GM23338 (cell line): ENCODE results near the gene RIOK1. TPM values are rescaled to one million over a fixed set of nuclear protein-coding genes. Genes with fewer than 3 reads are reported as not detected.
"Not testable (repeated sequence)": the region's sequence is repeated elsewhere in the genome, so short reads cannot be mapped to it uniquely, and the experiment has no call there.

Experiments used
- ATAC-seq: fragments of 200-7000 bp; cut with Tn5 transposase; 3 replicates; pipeline ENCODE4 v1.9.1; 2020
- DNase-seq: peaks from one replicate; pipeline ENCODE4 v3.0.0-alpha.2; 2015; ENCODE audit warnings: low spot score
- H2AFZ ChIP-seq: fragments of 200-600 bp; sonication (generic); 2 replicates; pipeline ENCODE4 v1.8.0; 2016; ENCODE audit warnings: antibody characterized with exemption, mild to moderate bottlenecking, moderate library complexity
- H3F3A ChIP-seq: fragments of 200-600 bp; sonication (generic); replicated peaks from 2 replicates; pipeline ENCODE4 v1.8.0; 2017; ENCODE audit warnings: antibody characterized with exemption, mixed run types, low read depth
- H3K27ac ChIP-seq: fragments of 200-600 bp; sonication (generic); 2 replicates; pipeline ENCODE4 v1.6.1; 2016; ENCODE audit warnings: low read depth
- H3K27me3 ChIP-seq: fragments of 200-600 bp; sonication (generic); 2 replicates; pipeline ENCODE4 v1.8.0; 2016; ENCODE audit warnings: mild to moderate bottlenecking, mixed run types, moderate library complexity; ENCODE audit not compliant: insufficient read depth
- H3K36me3 ChIP-seq: fragments of 200-600 bp; sonication (generic); 2 replicates; pipeline ENCODE4 v1.8.0; 2016; ENCODE audit warnings: mild to moderate bottlenecking; ENCODE audit not compliant: insufficient read depth
- H3K4me1 ChIP-seq: fragments of 200-600 bp; sonication (generic); 2 replicates; pipeline ENCODE4 v1.8.0; 2016; ENCODE audit warnings: mild to moderate bottlenecking, moderate library complexity; ENCODE audit not compliant: insufficient read depth
- H3K4me2 ChIP-seq: fragments of 200-600 bp; sonication (generic); 2 replicates; pipeline ENCODE4 v1.7.1; 2017; ENCODE audit warnings: mixed run types
- H3K4me3 ChIP-seq: fragments of 200-600 bp; sonication (generic); 2 replicates; pipeline ENCODE4 v1.6.1; 2016; ENCODE audit warnings: mixed run types
- H3K79me2 ChIP-seq: fragments of 200-600 bp; sonication (generic); replicated peaks from 2 replicates; pipeline ENCODE4 v1.8.0; 2017; ENCODE audit warnings: mild to moderate bottlenecking; ENCODE audit not compliant: insufficient read depth
- H3K9me2 ChIP-seq: fragments of 200-600 bp; sonication (generic); 2 replicates; pipeline ENCODE4 v1.8.0; 2017; ENCODE audit not compliant: insufficient read depth
- H4K20me1 ChIP-seq: fragments of 200-600 bp; sonication (generic); replicated peaks from 2 replicates; pipeline ENCODE4 v1.8.0; 2017; ENCODE audit warnings: mild to moderate bottlenecking; ENCODE audit not compliant: insufficient read depth
- H3K27ac Mint-ChIP-seq: 2 replicates; pipeline ENCODE4 v1.8.0; 2020; ENCODE audit warnings: inconsistent platforms, mild to moderate bottlenecking, moderate library complexity, mixed read lengths
- H3K27me3 Mint-ChIP-seq: 3 replicates; pipeline ENCODE4 v1.8.0; 2022; ENCODE audit warnings: low read depth, mild to moderate bottlenecking, moderate library complexity, mixed read lengths, inconsistent platforms; ENCODE audit not compliant: insufficient read depth, poor library complexity
- H3K36me3 Mint-ChIP-seq: 3 replicates; pipeline ENCODE4 v1.8.0; 2021; ENCODE audit warnings: low read depth, mild to moderate bottlenecking, inconsistent platforms, moderate library complexity, mixed read lengths
- H3K4me1 Mint-ChIP-seq: 3 replicates; pipeline ENCODE4 v1.8.0; 2020; ENCODE audit warnings: mild to moderate bottlenecking, inconsistent platforms, mixed read lengths
- H3K4me3 Mint-ChIP-seq: 3 replicates; pipeline ENCODE4 v1.8.0; 2021; ENCODE audit warnings: moderate library complexity, mild to moderate bottlenecking, inconsistent platforms, mixed read lengths
- H3K9me3 Mint-ChIP-seq: 3 replicates; pipeline ENCODE4 v1.8.0; 2020; ENCODE audit warnings: moderate library complexity, mild to moderate bottlenecking, inconsistent platforms, mixed read lengths
- ZNF114 ChIP-seq: fragments of 250-450 bp; sonication (Bioruptor Pico); IDR thresholded peaks from 2 replicates; pipeline ENCODE4 v1.5.0; 2020; ENCODE audit warnings: mild to moderate bottlenecking, moderate library complexity
- ZNF462 ChIP-seq: fragments of 250-450 bp; sonication (Bioruptor Pico); IDR thresholded peaks from 2 replicates; pipeline ENCODE4 v1.5.0; 2020; ENCODE audit warnings: mild to moderate bottlenecking, moderate library complexity
- polyA plus RNA-seq: library from polyadenylated mRNA; unstranded; fragments of >200 nt; fragmentation: Nextera tagmentation; extraction: Ambion mirVana; gene quantifications from 2 replicates; pipeline ENCODE4 v1.2.1, GENCODE V29; 2016
- total RNA-seq: library from RNA; depleted of rRNA; stranded (reverse); fragments of >200 nt; shearing (Covaris generic); gene quantifications from 2 replicates; pipeline ENCODE4 v1.2.3, GENCODE V29; 2014

Gene RIOK1
- total and polyA plus RNA-seq, 2 experiments from 2014 or later: 15.5 to 34.3 TPM

DNA sequence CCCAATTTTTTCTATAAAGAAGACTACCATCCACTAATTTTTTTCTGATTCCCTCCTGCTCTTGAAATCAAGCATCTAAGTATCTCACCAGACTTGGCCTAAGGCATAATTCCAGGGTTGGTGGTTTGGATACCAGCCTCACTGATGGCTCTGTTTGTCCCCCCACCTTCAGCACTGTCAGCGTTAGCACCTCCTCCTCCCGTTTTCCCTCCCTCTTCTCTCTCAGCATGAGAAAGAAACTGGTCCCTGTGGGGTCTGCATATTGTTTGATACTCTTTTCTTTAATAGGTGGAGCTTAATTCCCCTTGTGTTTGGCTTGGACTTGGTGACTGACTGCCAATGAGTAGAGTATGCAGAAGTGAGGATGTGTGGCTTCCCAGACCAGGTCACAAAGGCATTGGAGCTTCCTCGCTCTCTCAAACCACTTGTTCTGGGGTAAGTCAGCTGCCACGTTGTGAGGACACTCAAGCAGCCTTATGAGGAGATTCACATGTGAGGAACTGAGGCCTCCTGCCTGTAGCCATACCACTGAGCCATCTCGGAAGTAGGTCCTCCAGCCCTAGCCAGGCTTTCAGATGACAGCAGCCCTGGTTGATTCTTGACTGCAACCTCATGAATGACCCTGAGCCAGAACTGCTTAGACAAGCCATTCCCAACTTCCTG lies 65.2 kb downstream of the RIOK1 start:
- Histone ChIP-seq H3F3A (no peaks in the 10 kb centered on the region), H3K27ac (no peak overlapping the region), H3K27me3 (no peaks in the 10 kb centered on the region), H3K79me2 (no peaks in the 10 kb centered on the region), H3K4me3 (no peak overlapping the region), H3K4me1 (peaks cover 9% of the 10 kb centered on the region), H4K20me1 (no peaks in the 10 kb centered on the region), H3K36me3 (no peaks in the 10 kb centered on the region), H3K4me2 (no peak overlapping the region), H2AFZ (peak overlapping the region; percentile 88), H3K9me2 (0 out of 2 replicates have a peak, but pooled peaks cover 3% of the 10 kb centered on the region)
- H3K4me1 Mint-ChIP-seq: peaks cover 9% of the 10 kb centered on the region
- TF ChIP-seq ZNF114 (CRISPR knock-in tag) (no peak), ZNF462 (no peak)
- DNase-seq (no peak), ATAC-seq (peak; percentile 72)
- H3K4me3 Mint-ChIP-seq: no peak overlapping the region
- H3K36me3 Mint-ChIP-seq: 0 out of 3 replicates have a peak, but pooled peaks cover 6% of the 10 kb centered on the region
- H3K27ac Mint-ChIP-seq: no peak overlapping the region
- peaks cover 2% of the 10 kb centered on the region for H3K27me3 Mint-ChIP-seq
- H3K9me3 Mint-ChIP-seq: peaks cover 8% of the 10 kb centered on the region; the same call in 1 of the 3 replicates

DNA sequence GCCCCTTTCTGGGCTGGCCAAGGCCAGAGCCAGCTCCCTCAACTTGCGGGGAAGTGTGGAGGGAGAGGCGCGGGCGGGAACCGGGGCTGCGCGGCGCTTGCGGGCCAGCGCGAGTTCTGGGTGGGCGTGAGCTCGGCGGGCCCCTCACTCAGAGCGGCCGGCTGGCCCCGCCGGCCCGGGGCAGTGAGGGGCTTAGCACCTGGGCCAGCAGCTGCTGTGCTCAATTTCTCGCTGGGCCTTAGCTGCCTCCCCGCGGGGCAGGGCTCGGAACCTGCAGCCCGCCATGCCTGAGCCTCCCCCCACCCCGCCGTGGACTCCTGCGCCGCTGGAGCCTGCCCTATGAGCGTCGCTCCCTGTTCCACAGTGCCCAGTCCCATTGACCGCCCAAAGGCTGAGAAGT lies 66.7 kb downstream of the RIOK1 start:
- ATAC-seq, H3K9me2 ChIP-seq, H3K4me1 ChIP-seq, H2AFZ ChIP-seq, H3K27ac ChIP-seq, DNase-seq, H3K9me3 Mint-ChIP-seq, H3K79me2 ChIP-seq, H3K27me3 ChIP-seq, H3K4me1 Mint-ChIP-seq, H3K4me3 ChIP-seq, H3K36me3 ChIP-seq, H3K27ac Mint-ChIP-seq, H3K4me2 ChIP-seq, H3F3A ChIP-seq, H3K4me3 Mint-ChIP-seq, H3K27me3 Mint-ChIP-seq, H4K20me1 ChIP-seq, H3K36me3 Mint-ChIP-seq: not testable (repeated sequence)
